HG03196 (cell line): ENCODE results near the gene STYXL2.
A peak's percentile ranks its signal among the peaks of the same experiment; 100 is the strongest.

ENCODE experiments used
- ATAC-seq: cut with Tn5 transposase; IDR thresholded peaks from one replicate; pipeline ENCODE4 v1.9.1; 2021; ENCODE audit not compliant: unreplicated experiment

STYXL2 gene

GRCh38 chr1:167107456-167107855, 13.6 kb downstream of the STYXL2 start:
- ATAC-seq: no peak

GRCh38 chr1:167109125-167109524, 15.2 kb downstream of the STYXL2 start:
- peak; percentile 39 for ATAC-seq

- no peak for ATAC-seq
Observed at GRCh38 chr1:167110586-167110985, 16.7 kb downstream of the STYXL2 start.

- no peak for ATAC-seq
Observed at GRCh38 chr1:167111868-167112709, 18.2 kb downstream of the STYXL2 start.

GRCh38 chr1:167114725-167115124, 20.9 kb downstream of the STYXL2 start:
- no peak for ATAC-seq

- ATAC-seq: no peak
Observed at GRCh38 chr1:167115655-167116054, 21.8 kb downstream of the STYXL2 start.

- no peak for ATAC-seq
Observed at GRCh38 chr1:167116174-167116573, 22.3 kb downstream of the STYXL2 start.

- ATAC-seq: no peak
Observed at GRCh38 chr1:167117225-167117624, 23.4 kb downstream of the STYXL2 start.

- ATAC-seq: no peak
Observed at GRCh38 chr1:167118188-167118587, 24.3 kb downstream of the STYXL2 start.

GRCh38 chr1:167119696-167120095, 25.8 kb downstream of the STYXL2 start:
- no peak for ATAC-seq

- no peak for ATAC-seq
Observed at GRCh38 chr1:167120899-167121298, 27.0 kb downstream of the STYXL2 start.

GRCh38 chr1:167121375-167122120, 27.7 kb downstream of the STYXL2 start:
- no peak for ATAC-seq

GRCh38 chr1:167122121-167122480, 28.2 kb downstream of the STYXL2 start:
- ATAC-seq: no peak

- ATAC-seq: no peak
Observed at GRCh38 chr1:167122568-167122967, 28.7 kb downstream of the STYXL2 start.

- ATAC-seq: no peak
Observed at GRCh38 chr1:167126317-167126716, 32.4 kb downstream of the STYXL2 start.

- ATAC-seq: no peak
Observed at GRCh38 chr1:167126811-167127210, 32.9 kb downstream of the STYXL2 start.

- ATAC-seq: no peak
Observed at GRCh38 chr1:167127236-167127635, 33.4 kb downstream of the STYXL2 start.

GRCh38 chr1:167127661-167128060, 33.8 kb downstream of the STYXL2 start:
- ATAC-seq: no peak

- no peak for ATAC-seq
Observed at GRCh38 chr1:167128261-167129227, 34.7 kb downstream of the STYXL2 start.

- ATAC-seq: no peak
Observed at GRCh38 chr1:167130829-167131510, 37.1 kb downstream of the STYXL2 start.
